B cell (primary cell): ENCODE results near the gene PMPCA. TPM values are rescaled to one million over a fixed set of nuclear protein-coding genes. Genes with fewer than 3 reads are reported as not detected.

ENCODE experiments used
- ATAC-seq: fragments of 200-7000 bp; cut with Tn5 transposase; one replicate; pipeline ENCODE4 v1.10.0; 2021; ENCODE audit warnings: low read depth, mild to moderate bottlenecking, moderate number of reproducible peaks, moderate library complexity
- CTCF ChIA-PET: fragments of 350-600 bp; sonication (Branson Sonifier 250); formaldehyde crosslinking; loops from one replicate; lab custom pipeline; 2021; ENCODE audit warnings: antibody characterized with exemption, inconsistent platforms; lab: Charles Lee
- POLR2A ChIA-PET: fragments of 350-600 bp; sonication (Branson Sonifier 250); formaldehyde crosslinking; loops from one replicate; lab custom pipeline; 2021; ENCODE audit warnings: antibody characterized with exemption; lab: Charles Lee
- DNase-seq: peaks from one replicate; pipeline ENCODE4 v3.0.0; 2013
- H2AFZ ChIP-seq: 2 replicates; pipeline ENCODE4 v1.6.1; 2012; ENCODE audit warnings: mild to moderate bottlenecking, low read depth, low read length; ENCODE audit not compliant: insufficient read depth, poor library complexity, severe bottlenecking
- H3K27ac ChIP-seq, 2 donors: 1 replicate in 1 of 2; 2 replicates in 1 of 2; pipeline ENCODE4 v1.5.1; 2012 to 2013; ENCODE audit warnings: low read length in 2 of 2, mild to moderate bottlenecking in 2 of 2, moderate library complexity in 1 of 2
- H3K27me3 ChIP-seq, 4 experiments: fragments of 200-600 bp in 1 of 4; sonication (generic) in 1 of 4; replicated peaks in 1 of 4; 1 replicate in 2 of 4; 2 replicates in 2 of 4; pipeline versions ENCODE4 v1.6.1 to v1.7.0; 2013 to 2016; ENCODE audit warnings: low read length in 3 of 4, mild to moderate bottlenecking in 2 of 4, mixed read lengths in 1 of 4, moderate library complexity in 1 of 4; ENCODE audit not compliant: insufficient read depth in 4 of 4, control insufficient read depth in 3 of 4; ENCODE audit errors: control extremely low read depth in 1 of 4
- H3K36me3 ChIP-seq, 2 experiments: replicated peaks in 1 of 2; 1 replicate in 1 of 2; 2 replicates in 1 of 2; pipeline versions ENCODE4 v1.6.1 to v1.7.1; 2013; ENCODE audit warnings: low read length in 1 of 2; ENCODE audit not compliant: insufficient read depth in 2 of 2, control insufficient read depth in 1 of 2; ENCODE audit errors: control extremely low read depth in 1 of 2, extremely low read depth in 1 of 2
- H3K4me1 ChIP-seq, 2 donors: fragments of 200-600 bp in 1 of 2; sonication (generic) in 1 of 2; 1 replicate in 1 of 2; 2 replicates in 1 of 2; pipeline versions ENCODE4 v1.5.1 to v1.6.1; 2013 to 2017; ENCODE audit warnings: low read length in 2 of 2; ENCODE audit not compliant: control insufficient read depth in 2 of 2, insufficient read depth in 2 of 2
- H3K4me2 ChIP-seq: replicated peaks from 2 replicates; pipeline ENCODE3; 2012; ENCODE audit warnings: mild to moderate bottlenecking, low read depth, low read length; ENCODE audit not compliant: poor library complexity, severe bottlenecking
- H3K4me3 ChIP-seq, 5 experiments: fragments of 200-600 bp in 1 of 5; sonication (generic) in 1 of 5; 1 replicate in 3 of 5; 2 replicates in 2 of 5; pipeline versions ENCODE4 v1.5.1 to v1.7.0; 2011 to 2016; ENCODE audit warnings: low read length in 4 of 5, mild to moderate bottlenecking in 4 of 5, low read depth in 2 of 5, control low read depth in 1 of 5, moderate library complexity in 1 of 5; ENCODE audit not compliant: insufficient read depth in 1 of 5; ENCODE audit errors: control extremely low read depth in 1 of 5, extremely low read depth in 1 of 5
- H3K79me2 ChIP-seq: fragments of 200-600 bp; sonication (generic); one replicate; pipeline ENCODE4 v1.6.0; 2016; ENCODE audit warnings: low read length; ENCODE audit not compliant: control insufficient read depth, insufficient read depth
- H3K9ac ChIP-seq: fragments of 200-600 bp; sonication (generic); 2 replicates; pipeline ENCODE4 v1.6.1; 2017; ENCODE audit warnings: mild to moderate bottlenecking, low read length, moderate library complexity
- H3K9me3 ChIP-seq, 3 donors: one replicate each; pipeline versions ENCODE4 v1.6.1 to v1.7.1; 2013; ENCODE audit warnings: low read length in 2 of 3; ENCODE audit not compliant: control insufficient read depth in 2 of 3, insufficient read depth in 1 of 3; ENCODE audit errors: control extremely low read depth in 1 of 3
- H4K20me1 ChIP-seq: 2 replicates; pipeline ENCODE4 v1.6.0; 2012; ENCODE audit warnings: mild to moderate bottlenecking, low read length; ENCODE audit not compliant: insufficient read depth, control insufficient read depth, poor library complexity, severe bottlenecking
- H3K27ac Mint-ChIP-seq: one replicate; pipeline ENCODE4 v1.8.0; 2021; ENCODE audit warnings: mixed read lengths
- H3K27me3 Mint-ChIP-seq: one replicate; pipeline ENCODE4 v1.8.0; 2021; ENCODE audit warnings: mixed read lengths
- H3K4me1 Mint-ChIP-seq: one replicate; pipeline ENCODE4 v1.8.0; 2021; ENCODE audit warnings: mixed read lengths
- H3K4me3 Mint-ChIP-seq: one replicate; pipeline ENCODE4 v1.8.0; 2021; ENCODE audit warnings: mixed read lengths
- H3K9me3 Mint-ChIP-seq: one replicate; pipeline ENCODE4 v1.8.0; 2022; ENCODE audit warnings: mixed read lengths; ENCODE audit not compliant: insufficient read depth
- EZH2 ChIP-seq: IDR thresholded peaks from 2 replicates; pipeline ENCODE4 v1.6.1; 2012; ENCODE audit warnings: borderline replicate concordance, low read depth, mild to moderate bottlenecking, moderate library complexity, low read length; ENCODE audit not compliant: insufficient read depth, poor library complexity, severe bottlenecking
- WGBS: methylation state at CpG from one replicate; pipeline ENCODE4 v1.1.5; 2013; ENCODE audit warnings: missing lambda C conversion rate; ENCODE audit not compliant: insufficient coverage; 5-methylcytosine and 5-hydroxymethylcytosine counted together
- intact Hi-C: fragments of 100-400 bp; cut with micrococcal nuclease; formaldehyde crosslinking; loops from one replicate; pipeline ENCODE4 v1.10.0; 2022
- polyA plus RNA-seq: library from polyadenylated mRNA; depleted of rRNA; stranded (reverse); fragments of >200 nt; gene quantifications from 2 replicates; pipeline ENCODE4 v1.2.3, GENCODE V29; 2012
- total RNA-seq, 2 donors: library from RNA; stranded (reverse); fragments of 120-200 nt in 1 of 2; gene quantifications; 1 replicate in 1 of 2; 2 replicates in 1 of 2; pipeline versions ENCODE4 v1.2.3 to v1.2.4, GENCODE V29; 2013 to 2022
- TF ChIP-seq, protein P1 (sequence below): fragments of 200-600 bp; IDR thresholded peaks from one replicate; pipeline ENCODE4 v1.8.0; 2022; ENCODE audit warnings: antibody characterized with exemption, mild to moderate bottlenecking

PMPCA gene
- total and polyA plus RNA-seq, 2 donors (not counting 1 experiment from before 2014, with no cell fraction given): 64.4 to 72.2 TPM

DNA sequence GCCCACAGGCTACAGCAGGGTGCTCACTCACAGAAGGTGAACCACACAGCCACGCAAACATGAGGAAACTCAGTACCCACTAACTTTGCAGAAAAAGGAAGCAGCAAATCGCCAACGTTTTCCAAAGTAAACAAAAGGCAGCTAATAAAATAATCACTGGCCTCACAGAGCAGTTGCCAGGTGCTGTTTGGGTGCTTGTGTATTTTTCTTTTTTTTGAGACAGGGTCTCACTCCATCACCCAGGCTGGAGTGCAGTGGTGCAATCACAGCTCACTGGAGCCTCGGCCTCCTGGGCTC lies 14.3 kb upstream of the PMPCA start:
- peaks cover 44% of the 10 kb centered on the region for H3K79me2 ChIP-seq
- H4K20me1 ChIP-seq: peaks cover 25% of the 10 kb centered on the region
- no peak overlapping the region for H2AFZ ChIP-seq
- ChIA-PET POLR2A (no interaction called here), CTCF (interaction anchor here (1.3 kb wide), 1 partner anchor 33 kb away, joined by 6 read pairs; the partner anchor contains the start of gene DNLZ)
- no peak overlapping the region for H3K27ac Mint-ChIP-seq
- H3K9me3 Mint-ChIP-seq: no peaks in the 10 kb centered on the region
- H3K27me3 ChIP-seq: no peaks in the 10 kb centered on the region
- peaks cover 15 to 17% of the 10 kb centered on the region in 2 donors for H3K4me1 ChIP-seq
- no peaks in the 10 kb centered on the region for H3K9me3 ChIP-seq
- TF ChIP-seq EZH2: no peak
- TF ChIP-seq, protein P1, sequence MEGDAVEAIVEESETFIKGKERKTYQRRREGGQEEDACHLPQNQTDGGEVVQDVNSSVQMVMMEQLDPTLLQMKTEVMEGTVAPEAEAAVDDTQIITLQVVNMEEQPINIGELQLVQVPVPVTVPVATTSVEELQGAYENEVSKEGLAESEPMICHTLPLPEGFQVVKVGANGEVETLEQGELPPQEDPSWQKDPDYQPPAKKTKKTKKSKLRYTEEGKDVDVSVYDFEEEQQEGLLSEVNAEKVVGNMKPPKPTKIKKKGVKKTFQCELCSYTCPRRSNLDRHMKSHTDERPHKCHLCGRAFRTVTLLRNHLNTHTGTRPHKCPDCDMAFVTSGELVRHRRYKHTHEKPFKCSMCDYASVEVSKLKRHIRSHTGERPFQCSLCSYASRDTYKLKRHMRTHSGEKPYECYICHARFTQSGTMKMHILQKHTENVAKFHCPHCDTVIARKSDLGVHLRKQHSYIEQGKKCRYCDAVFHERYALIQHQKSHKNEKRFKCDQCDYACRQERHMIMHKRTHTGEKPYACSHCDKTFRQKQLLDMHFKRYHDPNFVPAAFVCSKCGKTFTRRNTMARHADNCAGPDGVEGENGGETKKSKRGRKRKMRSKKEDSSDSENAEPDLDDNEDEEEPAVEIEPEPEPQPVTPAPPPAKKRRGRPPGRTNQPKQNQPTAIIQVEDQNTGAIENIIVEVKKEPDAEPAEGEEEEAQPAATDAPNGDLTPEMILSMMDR: no peak
- no peak overlapping the region for H3K4me3 Mint-ChIP-seq
- no peaks in the 10 kb centered on the region for H3K27me3 Mint-ChIP-seq
- H3K4me3 ChIP-seq: no peak overlapping the region
- H3K36me3 ChIP-seq: peaks cover 3 to 61% of the 10 kb centered on the region in 2 experiments
- H3K9ac ChIP-seq: no peak overlapping the region
- ATAC-seq (no peak), DNase-seq (no peak)
- 92% methylated on average over 2 of the region's 4 CpGs for WGBS
- intact Hi-C loops: no loop called here
- H3K4me2 ChIP-seq: no peak overlapping the region
- H3K4me1 Mint-ChIP-seq: peaks cover 15% of the 10 kb centered on the region
- no peak overlapping the region for H3K27ac ChIP-seq

DNA sequence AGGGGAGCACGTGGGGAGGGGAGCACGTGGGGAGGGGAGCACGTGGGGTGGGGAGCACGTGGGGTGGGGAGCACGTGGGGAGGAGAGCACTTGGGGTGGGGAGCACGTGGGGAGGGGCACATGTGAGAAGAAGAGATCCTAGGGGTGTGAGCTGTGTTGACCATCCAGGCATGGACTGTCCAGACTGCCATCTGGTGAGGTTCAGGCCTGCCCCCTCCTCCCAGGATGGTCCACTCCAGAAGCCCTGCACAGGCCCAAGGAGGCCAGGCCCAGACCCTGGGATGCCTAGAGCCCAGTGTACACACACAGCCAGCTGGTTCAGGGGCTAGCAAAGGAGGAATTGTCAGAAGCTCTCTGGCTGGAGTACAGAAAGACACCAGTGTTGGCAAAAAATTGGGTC lies 12.8 kb upstream of the PMPCA start:
- TF ChIP-seq, protein P1: no peak
- TF ChIP-seq EZH2: no peak
- POLR2A ChIA-PET: no interaction called here
- DNase-seq: no peak

More for the DNA sequence above, 12.8 kb upstream of the PMPCA start:
- H3K4me2 ChIP-seq: no peak overlapping the region
- Mint-ChIP-seq H3K9me3 (no peaks in the 10 kb centered on the region), H3K27me3 (no peaks in the 10 kb centered on the region), H3K4me3 (no peak overlapping the region), H3K27ac (no peak overlapping the region), H3K4me1 (peaks cover 22% of the 10 kb centered on the region)
- no peaks in the 10 kb centered on the region for H3K9me3 ChIP-seq
- intact Hi-C loops: no loop called here
- peaks cover 15 to 17% of the 10 kb centered on the region in 2 donors for H3K4me1 ChIP-seq
- ATAC-seq: no peak
- peaks cover 3 to 53% of the 10 kb centered on the region in 2 experiments for H3K36me3 ChIP-seq
- peaks cover 47% of the 10 kb centered on the region for H3K79me2 ChIP-seq
- no peak overlapping the region for H3K4me3 ChIP-seq
- H3K27me3 ChIP-seq: no peaks in the 10 kb centered on the region
- H3K27ac ChIP-seq: no peak overlapping the region
- no peak overlapping the region for H2AFZ ChIP-seq
- H4K20me1 ChIP-seq: peaks cover 25% of the 10 kb centered on the region
- CTCF ChIA-PET: no interaction called here
- H3K9ac ChIP-seq: no peak overlapping the region
- WGBS: no CpG with 5 or more reads among the region's 6 CpGs
